HG03378 (cell line): ENCODE results near the gene SLC22A12.
"Not testable (repeated sequence)": the region's sequence is repeated elsewhere in the genome, so short reads cannot be mapped to it uniquely, and the experiment has no call there.

Experiments used
- ATAC-seq: cut with Tn5 transposase; IDR thresholded peaks from one replicate; pipeline ENCODE4 v1.9.1; 2021; ENCODE audit warnings: mild to moderate bottlenecking, moderate library complexity; ENCODE audit not compliant: unreplicated experiment

SLC22A12 gene

GRCh38 chr11:64590763-64591221, at the start of gene SLC22A12:
Gene SLC22A12 (plus strand): TSS chr11:64591220. CDS start chr11:64591557, 337 bp downstream.
- ATAC-seq: no peak

DNA sequence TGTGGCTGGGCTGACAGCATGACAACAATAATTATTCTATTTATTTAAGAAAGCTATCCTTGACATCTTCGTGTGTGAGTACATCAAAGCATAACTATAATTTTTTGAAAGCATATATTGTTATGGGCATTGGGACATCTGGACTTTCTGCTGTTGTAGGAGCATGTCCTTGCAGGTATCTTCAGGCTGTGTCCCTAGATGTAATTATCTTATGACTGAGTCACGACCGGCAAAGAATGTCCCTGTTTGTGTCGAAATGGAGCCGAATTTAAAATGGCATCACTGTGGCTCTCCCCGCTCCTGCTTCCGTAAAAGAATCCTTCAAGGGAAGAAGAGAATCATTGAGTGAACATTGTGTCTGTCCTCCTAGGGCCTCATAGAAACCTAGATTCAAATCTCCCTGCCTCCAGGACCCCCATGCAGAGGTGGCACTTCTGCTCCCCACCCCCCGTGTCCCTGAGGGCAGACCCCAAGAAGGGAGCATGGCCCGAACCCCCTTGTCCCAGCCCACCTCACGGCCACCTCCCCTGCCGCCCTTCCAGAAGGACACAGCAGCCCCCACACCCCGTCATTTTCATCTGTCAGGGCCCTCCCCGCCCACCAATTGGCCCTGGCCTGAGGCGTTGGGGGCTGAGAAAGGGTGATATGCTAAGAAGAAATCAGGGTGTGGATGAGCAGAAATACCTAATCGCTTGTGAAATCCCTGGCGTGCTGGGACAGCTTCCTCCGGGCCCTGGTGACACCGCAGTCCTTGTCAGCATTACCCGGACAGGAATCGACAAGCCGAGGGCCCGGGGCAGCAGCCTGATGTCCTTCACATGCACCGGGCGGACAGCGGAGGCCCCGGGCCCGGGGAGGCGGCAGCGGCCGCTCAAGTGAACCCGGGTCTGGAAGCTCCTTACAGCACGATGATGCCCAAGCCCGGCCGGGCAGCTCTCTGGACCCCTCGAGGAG, 48.6 kb upstream of the SLC22A12 start:
- no peak for ATAC-seq

DNA sequence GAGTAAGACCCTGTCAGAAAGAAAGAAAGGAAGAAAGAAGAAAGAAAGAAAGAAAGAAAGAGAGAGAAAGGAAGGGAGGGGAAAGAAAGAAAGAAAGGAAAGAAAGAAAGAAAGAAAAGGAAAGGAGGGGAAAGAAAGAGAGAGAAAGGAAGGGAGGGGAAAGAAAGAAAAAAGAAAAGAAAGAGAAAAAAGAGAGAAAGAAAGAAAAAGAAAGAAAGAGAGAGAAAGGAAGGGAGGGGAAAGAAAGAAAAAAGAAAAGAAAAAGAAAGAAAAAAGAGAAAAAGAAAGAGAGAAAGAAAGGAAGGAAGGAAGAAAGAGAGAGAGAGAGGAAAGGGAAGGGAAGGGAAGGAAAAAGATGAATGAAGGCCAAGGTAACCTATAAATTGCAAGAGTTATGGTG, 47.2 kb upstream of the SLC22A12 start:
- ATAC-seq: no peak

GRCh38 chr11:64544616-64545296, 46.3 kb upstream of the SLC22A12 start:
- no peak for ATAC-seq

DNA sequence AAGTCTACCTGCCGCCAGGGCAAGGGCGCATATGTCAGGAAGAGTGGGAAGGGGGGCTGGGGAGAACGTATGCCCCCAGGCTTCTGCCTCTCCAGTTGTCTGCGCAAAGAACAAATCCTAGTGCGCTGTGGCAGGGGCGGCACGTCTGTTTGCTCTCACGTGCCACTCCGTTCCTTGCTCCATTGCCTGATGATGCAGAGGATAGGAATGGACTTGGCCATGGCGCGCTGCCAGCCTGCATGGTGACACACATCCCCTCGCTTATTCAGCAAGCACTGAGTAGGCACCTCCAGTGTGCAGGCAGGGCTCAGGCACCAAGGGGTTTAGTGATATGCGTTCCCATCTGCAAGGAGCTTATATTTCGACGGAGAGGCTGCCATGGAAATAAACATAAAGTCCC, 45.4 kb upstream of the SLC22A12 start:
- ATAC-seq: no peak

DNA sequence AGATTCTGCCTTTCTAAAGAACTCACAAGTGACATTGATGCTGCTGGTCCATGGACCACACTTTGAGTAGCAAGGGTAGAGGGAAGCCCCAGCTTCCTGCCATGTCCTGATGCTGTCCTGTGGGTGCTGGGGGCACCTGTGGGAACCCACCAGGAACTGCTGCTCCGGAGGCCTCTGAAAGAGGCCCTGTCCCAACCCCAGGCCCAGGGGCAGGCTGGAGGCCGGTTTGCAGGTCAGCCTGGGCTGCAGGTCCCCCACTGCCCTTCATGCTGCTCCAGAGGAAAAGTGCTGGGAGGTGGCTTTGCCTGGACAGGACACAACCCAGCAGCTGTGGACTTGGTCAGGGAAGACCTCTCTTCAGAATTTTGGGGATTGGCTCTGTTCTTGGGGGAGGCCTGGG, 44.8 kb upstream of the SLC22A12 start:
- ATAC-seq: no peak

DNA sequence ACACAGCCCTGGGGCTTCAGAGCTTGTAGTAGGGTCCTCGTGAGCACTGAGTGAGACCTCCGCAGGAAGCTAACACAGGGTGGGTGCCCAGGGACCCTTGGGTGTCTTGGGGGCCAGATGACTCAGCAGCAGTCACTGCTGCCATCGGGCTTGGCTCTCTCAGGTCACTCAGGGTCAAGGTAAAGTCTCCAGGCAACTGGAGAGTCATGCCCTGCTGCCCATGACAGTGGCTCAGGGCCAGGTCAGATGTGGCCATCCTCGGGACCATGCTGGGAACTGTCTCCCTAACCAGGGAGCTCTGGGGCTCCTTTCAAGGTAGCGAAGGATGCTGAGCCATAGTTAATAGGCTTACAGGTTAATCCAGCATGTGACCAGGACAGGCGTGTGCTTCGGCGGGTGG, 44.4 kb upstream of the SLC22A12 start:
- ATAC-seq: no peak

GRCh38 chr11:64549969-64550368, 41.1 kb upstream of the SLC22A12 start:
- ATAC-seq: no peak

DNA sequence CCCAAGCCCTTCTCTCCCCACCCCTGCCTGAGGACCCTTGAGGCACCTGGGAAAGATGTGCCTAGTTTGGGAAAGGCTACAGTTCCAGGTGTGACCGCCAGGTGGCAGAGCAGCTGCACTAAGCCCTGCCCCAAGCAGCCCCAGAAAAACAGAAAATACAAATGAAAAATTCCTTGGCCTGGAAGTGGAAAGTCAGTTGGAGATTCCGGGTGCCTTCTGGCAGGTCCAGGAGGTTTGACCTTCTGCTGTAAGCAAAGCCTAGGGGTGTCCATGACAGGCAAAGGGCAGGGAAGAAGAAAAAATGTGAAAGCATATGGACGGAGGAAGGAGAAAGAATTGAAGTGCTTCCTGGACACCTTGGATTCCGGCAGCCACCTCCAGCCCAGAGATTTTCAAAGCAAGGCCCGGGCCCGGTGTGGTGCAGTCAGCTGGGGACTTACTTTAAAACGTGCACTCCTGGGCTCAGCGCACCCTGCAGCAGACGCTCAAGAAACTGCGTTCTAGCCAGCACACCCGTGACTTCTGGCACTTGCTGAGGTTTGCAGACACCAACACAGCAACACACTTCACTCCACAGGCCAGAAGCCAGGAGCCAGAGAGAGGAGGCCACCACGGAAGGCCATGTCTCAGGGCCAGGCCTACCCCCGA, 37.3 kb upstream of the SLC22A12 start:
- ATAC-seq: no peak

- no peak for ATAC-seq
Measured at GRCh38 chr11:64556044-64556720, 34.8 kb upstream of the SLC22A12 start.

DNA sequence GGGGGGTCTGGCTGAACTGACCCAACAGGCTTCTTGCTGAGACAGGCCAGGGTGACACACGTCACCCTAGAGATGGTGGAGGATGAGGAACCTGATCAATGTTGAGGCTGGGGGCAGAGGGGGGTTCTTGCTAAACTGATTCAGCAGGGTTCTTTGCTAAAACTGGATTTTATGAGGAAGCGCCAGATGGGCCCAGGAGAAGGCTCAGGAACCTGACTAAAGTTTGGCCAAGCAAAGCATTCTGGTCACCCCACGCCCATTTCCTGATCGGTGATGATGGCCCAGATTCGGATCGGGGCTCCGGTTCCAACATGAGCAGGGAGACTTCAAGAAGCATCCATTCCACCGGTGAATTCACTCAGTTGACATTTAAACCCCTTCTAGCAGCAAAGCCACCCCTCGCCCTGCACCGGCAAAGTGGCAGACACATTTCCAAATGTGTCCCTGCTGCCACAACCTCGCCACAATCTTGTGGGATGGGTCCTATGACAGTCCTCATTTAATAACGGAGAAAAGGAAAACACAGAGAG, 34.2 kb upstream of the SLC22A12 start:
- no peak for ATAC-seq

DNA sequence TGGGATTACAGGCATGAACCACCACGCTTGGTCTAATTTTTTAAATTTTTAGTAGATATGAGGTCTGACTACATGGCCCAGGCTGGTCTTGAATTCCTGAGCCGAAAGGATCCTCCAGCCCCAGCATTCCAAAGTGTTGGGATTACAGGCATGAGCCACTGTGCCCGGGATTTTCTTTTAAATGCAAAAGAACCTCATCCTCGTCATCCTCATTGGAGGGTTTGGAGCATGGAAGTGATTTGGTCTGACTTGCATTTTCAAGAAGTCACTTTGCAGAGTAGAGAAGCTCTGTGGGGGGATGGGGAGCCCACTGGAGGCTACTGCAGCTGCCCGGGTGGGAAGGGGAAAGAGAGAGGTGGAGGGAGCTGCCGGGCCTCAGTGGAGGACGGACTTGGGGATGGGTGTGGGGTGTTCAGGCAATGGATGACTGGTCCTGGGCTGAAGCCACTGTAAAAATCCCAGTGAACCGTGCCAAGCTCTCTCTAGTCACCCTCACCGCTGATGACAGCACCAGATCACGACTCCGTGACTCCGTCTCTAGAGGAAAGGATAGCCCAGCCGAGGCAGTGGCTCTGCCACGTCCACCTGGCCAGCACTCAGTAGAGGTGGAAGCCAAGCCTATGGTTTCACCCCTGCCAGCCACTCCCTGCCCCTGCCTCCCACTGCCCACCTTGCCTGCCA, 32.8 kb upstream of the SLC22A12 start:
- no peak for ATAC-seq

DNA sequence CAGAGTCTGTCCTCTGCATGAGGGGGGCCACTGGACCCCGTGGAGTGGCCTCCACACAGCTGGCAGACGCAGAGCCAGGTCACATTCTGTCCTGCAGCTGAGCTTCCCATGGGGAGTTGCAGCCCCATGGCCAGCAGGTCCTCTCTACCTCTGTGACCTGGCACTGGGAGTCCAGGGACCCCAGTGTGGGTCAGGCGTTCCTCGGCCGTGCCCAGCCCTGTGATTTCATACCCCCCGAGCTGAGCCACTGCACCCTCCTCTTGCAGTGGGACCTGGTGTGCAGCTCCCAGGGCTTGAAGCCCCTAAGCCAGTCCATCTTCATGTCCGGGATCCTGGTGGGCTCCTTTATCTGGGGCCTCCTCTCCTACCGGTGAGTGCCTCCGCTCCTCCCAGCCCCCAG, 32.2 kb upstream of the SLC22A12 start:
- no peak for ATAC-seq

DNA sequence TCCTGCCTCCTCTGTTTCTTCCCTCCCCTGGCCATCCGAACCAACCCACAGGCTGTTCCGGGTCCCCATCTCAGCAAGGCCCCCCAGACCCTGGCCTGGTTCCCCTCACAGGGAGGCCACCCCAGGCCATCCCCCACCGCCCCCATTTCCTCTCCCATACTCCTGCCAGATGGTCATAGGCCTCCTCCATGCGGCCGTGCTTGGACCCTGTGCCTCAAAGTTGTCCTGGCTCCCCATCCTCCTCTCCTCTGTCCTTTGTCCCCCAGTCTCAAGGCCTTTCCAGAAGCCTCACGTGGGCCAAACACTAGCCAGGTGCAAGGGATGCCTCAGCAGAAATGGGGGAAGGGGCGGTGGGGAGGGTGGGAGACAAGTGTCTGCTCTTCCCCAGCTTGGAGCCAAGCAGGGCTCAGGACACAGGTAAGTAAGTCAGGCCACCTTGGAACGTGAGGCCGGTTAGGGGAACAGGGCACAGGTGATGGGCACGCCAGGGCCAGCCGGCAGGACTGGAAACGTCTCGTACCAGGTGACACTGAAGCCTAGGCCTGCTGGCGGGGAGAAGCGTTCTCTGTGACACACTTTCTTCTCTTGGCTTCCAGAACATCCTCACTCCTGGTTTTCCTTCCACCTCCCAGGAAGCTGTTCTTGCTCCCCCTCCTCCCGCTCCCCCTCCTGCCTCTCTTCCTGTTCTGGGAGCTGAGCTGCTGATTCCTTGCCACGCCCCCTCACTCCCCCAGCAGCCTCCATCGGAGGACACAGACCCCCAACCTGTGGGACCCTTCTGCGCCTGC, 31.5 kb upstream of the SLC22A12 start:
- no peak for ATAC-seq

DNA sequence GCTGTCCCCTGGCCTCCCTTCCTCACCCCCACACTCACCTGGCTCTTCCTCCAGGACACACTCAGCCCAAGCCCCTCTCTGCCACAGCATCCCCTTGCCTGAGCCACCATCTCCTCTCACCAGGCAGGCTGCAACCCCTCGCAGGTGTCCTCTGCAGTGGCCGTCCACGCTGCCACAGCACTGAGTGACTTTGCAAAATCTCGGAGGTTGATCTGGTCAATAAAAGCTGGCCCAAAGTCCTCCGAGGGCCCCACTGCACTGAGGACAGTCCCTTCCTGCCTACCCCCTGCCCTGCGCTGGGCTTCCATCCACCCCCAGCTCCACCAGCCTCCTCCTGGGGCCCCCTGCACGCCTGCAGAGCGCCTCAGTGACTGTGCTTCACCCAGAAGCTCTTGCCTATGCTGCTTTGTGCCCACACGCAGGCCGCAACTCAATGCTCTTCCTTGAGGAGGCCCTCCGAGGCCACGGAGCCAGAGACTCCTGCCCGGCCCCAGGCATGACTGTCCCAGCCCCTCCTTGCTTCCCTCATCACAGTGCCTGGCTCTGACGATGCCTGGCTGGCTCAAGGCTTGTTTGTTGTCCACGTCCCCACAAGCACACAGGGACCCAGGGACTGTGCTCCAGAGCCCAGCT, 30.8 kb upstream of the SLC22A12 start:
- no peak for ATAC-seq

DNA sequence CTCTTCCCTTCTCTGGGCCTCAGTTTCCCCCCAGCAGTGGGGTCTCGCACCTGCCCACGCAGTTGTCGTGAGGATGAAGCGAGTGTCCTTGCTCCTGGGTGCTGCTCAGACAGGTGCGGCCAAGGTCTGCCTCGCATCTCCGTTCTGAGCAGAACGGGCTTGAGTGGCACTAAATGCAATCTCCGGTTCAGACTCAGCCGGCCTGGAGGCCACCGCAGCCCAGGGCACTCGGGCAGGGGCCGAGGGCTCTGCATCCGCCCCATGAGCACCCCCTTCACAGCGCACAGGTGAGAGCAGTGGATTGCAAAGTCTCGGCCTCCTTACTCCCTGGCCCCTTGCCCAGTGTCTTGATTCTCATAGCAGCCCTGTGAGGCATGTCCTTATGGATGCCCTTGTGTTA, 30.1 kb upstream of the SLC22A12 start:
- no peak for ATAC-seq

DNA sequence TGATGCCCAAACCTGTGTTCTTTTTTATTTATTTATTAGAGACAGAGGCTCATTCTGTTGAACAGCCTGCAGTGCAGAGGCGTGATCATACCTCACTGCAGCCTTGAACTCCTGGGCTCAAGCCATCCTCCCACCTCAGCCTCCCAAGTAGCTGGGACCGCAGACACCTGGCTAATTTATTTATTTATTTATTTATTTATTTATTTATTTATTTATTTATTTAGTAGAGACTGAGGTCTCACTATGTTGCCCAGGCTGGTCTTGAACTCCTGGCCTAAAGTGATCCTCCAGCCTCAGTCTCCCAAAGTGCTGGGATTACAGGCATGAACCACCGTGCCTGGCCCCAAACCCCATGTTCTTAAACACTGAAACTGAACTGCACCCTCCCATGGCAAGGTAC, 29.6 kb upstream of the SLC22A12 start:
- ATAC-seq: not testable (repeated sequence)

DNA sequence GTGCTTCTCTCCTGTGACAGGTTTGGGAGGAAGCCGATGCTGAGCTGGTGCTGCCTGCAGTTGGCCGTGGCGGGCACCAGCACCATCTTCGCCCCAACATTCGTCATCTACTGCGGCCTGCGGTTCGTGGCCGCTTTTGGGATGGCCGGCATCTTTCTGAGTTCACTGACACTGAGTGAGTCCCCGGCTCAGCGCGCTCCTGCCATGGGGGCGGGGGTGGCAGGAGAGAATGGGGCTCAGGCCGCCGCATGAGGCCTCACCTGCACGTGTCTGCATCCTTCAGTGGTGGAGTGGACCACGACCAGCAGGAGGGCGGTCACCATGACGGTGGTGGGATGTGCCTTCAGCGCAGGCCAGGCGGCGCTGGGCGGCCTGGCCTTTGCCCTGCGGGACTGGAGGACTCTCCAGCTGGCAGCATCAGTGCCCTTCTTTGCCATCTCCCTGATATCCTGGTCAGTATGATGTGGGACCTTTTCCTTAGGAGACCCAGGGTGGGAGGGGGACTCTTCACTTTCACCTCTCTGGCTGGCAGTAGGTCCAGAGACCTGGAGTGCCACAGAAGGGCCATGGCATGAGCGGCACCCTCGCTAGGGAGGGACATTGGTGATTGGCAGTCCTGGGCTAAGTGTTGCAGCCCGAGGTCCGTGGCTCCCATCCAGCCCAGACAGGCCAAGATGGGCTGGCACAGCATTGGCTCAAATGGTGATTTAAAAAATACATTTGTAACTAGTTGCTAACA, 28.9 kb upstream of the SLC22A12 start:
- ATAC-seq: no peak
